ENCODE results near the gene TBC1D22B. TPM values are rescaled to one million over a fixed set of nuclear protein-coding genes. Genes with fewer than 3 reads are reported as not detected.
A peak's percentile ranks its signal among the peaks of the same experiment; 100 is the strongest.
"Not testable (repeated sequence)": the region's sequence is repeated elsewhere in the genome, so short reads cannot be mapped to it uniquely, and the experiment has no call there.

Gene TBC1D22B
- total RNA-seq, 1 donor from 2014 or later, result 8.0 TPM

DNA sequence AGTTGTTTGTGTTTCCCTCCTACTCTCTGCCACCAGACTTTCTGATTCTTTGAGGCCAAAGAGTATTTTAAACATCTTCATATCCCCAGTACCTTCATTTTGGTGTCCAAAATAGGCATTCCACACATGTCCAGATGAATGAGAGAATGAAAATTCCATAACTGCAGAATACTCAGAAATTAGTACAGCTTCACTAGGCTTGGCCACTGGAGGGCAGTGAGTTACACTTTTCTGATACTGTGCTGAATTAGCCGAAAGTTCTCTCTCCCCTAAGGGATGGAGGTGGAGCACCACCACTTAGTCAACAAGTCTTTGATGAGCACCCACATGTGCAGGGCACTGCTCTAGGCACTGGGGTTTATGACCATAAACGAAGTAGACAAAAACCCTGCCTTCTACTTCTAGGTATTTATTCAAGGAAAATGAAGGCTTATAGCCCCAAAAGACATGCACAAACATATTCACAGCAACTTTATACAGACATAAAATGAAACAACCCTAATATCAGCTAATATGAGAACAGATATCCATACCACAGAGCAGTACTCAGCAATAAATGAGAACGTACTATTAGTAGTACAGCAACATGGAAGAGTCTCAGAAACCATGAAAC, 46.4 kb downstream of the TBC1D22B start:
- DNase-seq, result peak; percentile 19

DNA sequence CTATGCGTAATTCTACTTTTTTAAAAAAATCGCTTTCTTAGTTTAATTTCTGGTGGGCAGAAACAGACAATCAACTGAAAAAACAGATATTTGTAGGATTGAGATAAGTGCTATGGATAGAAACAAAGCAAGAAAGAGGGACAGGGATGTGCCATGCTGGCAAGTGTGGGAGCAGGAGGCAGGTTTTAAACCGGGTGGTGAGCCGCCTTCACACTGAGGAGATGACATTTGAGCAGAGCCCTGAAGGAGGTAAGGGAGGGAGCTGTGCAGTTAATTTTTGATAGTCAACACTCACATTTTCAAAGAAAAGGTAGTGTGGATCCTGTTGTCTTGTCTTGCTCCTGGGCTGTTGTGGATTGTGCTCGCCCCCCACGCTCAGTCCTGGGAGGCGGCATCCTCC, 47.2 kb downstream of the TBC1D22B start:
- no peak for DNase-seq

DNA sequence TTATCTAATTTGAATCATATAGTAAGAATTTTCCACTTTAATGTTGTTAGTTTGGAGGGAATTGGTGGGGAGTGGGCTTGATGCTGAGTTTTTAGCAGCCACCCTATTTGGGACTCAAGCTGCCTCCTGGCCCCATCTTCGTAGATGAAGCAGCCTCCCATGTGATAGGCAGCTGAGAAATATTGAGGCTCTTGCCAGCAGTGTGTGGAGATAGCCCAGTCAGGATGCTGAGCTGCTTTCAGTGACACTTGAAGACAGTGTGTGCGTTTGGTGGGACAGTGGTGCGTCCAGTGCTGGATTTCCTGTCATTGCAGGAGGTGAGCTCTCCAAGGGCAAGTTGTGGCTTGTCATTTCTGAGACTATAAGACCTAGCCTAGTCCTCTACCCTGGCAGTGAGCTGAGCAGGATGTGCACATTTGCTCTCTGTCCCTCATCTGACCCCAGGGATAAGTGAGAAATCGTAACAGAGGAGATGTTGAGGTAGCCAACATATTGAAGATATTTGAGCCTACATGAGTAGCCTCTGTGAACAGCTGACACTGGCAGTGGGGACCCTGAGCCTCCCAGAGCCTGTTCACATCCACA, 48.4 kb downstream of the TBC1D22B start:
- DNase-seq, result no peak

DNA sequence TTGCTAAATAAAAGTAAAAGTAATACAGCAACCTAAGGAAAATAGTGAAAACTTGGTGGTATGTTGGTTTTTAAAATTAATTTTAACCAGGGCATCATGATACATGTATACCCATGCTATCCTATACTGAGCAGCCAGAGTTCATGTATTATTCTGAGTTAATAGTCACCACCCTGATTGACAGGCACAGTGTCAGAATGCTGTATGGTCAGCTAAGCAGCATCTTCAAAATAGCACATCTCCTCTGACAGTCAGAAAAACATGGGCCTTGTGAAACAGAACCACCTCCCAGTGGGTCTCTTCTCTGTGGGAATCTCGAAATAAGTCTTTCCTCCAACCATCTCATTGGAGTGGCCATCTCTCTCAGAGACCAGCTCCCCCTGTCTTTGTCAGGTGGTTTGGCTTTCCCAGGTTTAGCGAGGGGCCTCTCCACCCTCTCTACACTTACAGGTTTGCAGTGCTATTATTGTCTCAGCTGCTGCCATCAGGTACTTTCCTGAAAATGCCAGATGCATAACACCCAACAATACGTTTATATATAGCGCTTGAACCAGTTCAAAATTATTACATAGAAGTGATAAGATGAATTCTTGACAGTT, 49.2 kb downstream of the TBC1D22B start:
- DNase-seq, result no peak

DNA sequence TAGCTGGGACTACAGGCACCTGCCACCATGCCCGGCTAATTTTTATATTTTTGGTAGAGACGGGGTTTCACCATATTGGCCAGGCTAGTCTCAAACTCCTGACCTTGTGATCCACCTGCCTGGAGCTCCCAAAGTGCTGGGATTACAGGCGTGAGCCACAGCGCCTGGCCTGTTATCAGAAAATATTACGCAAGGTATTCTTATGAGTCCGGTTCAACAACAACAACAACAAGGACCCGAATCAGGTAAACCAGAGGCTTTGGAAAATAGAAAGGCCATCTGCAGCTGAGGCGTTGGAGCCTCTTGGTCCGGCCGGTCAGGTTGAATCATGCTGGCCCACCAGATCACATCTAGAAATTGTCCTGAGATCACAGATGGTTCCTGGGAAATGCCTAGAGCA, 49.9 kb downstream of the TBC1D22B start:
- not testable (repeated sequence) for DNase-seq

DNA sequence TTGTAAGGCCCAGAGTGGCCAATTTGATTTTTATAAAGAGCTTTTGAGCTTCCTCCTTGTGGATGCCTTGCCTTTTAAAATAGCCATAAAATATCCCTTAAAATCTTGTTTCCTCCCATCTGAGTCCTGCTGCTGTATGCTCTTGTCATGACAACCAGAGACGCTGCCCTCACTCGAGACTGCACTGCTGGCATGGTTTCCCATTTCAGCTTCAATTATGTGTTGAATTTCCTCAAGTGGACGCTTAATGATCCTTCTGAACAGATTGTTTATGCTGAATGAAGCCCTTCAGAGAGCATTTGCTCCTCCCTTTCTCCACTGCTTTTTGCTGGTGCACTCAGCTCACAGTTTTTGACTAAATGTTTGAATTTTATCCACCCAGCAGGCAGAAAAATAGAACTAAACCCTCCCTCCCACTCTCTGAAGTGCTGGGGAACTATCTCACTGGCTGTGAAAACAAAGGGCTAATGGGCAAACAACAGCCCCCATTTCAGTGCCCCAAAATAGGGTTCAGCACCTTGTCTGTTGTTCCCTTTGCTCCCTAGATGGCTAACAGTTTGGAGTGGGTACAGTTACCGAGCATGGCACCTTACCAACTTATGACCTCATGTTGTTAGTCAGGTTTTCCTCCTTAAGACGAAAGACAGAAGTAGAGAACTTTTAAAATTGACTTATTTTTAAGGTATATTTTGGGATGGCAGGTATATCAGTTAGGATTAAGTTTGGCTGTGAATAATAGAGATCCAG, 50.7 kb downstream of the TBC1D22B start:
- no peak for DNase-seq

DNA sequence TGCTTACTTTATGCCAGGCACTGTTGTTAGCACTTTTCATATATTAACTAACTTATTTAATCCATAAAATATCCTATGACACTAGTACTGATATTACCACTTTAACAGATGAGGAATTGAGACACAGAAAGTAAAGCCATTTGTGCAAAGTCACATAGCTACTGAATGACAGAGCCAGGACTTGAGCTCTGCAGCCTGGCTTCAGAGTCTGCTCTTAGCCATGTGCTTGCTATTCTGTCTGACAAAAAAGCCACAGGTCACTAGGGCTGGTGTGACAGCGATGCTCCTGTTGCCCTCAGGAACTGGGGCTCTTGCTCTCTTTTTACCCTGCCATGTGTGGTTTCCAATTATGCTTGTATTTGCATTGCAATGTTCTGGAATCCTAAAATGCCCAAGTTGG, 51.5 kb downstream of the TBC1D22B start:
- DNase-seq, result no peak

DNA sequence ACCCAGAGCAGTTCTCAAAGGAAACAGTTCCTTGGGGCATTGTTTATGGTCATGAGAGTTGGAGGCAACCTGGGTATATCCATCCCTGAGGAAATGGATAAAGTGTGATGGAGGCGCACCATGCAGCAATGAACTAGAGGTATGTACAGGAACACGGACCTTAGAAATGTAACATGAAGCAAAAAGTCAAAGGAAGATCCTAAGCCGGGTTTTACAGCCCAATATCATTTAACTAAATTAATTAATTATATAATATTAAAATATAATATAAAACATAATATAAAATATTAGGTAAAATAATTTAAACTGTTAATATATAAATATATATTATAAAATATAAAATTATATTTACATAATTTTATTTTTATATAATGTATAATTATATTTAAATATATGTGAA, 52.1 kb downstream of the TBC1D22B start:
- DNase-seq, result no peak

DNA sequence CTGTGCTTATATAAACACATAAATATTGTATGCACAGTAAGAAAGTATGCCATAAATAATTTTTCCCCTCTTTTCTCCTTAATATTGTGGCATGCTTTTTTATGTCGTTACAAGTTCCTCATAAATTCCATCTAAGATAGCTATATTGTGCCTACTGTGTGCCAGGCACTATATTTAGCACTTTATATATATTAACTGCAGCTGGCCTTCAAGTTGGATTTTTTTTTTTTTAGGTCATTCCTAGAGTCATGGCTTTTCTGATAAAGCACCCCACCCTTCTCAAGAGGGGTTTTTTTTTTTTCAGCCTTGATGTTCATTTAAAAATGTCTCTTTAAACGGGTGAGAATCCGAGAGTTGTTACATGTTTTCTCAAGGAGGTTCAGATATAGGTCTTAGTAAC, 53.4 kb downstream of the TBC1D22B start:
- no peak for DNase-seq

DNA sequence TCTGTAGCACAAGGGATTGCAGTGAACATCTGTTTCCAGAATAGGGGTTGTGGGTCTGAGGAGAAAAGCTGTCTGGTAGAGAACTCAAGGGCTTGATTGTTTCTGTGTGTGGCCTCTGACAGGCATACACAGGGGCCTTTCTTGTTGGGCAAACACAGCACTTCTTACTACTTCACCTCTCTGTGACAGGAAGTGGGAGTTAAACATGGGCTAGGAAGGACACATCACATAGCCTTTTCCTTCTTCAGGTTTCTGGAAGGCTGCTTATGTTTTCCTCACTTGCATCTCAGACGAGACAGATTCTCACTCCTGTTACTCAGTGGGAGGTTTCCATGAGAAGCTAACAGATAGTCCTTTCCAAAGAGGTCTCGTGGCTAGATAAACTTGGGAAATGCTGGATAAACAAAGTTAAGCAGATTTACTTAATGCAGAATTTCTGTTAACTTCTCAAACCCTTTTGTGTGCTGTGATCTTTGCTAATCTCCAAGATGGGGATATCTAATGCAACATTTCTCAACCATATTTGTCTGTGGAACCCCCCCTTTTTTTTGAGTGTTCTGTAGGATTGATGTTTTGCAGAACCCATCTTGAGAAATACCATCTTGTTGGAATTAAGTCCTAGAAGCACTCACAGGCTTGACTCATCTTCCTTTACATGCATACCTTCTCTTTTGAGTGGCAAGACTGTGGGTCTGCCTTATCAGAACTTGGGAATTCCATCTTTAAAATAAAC, 54.3 kb downstream of the TBC1D22B start:
- no peak for DNase-seq

DNA sequence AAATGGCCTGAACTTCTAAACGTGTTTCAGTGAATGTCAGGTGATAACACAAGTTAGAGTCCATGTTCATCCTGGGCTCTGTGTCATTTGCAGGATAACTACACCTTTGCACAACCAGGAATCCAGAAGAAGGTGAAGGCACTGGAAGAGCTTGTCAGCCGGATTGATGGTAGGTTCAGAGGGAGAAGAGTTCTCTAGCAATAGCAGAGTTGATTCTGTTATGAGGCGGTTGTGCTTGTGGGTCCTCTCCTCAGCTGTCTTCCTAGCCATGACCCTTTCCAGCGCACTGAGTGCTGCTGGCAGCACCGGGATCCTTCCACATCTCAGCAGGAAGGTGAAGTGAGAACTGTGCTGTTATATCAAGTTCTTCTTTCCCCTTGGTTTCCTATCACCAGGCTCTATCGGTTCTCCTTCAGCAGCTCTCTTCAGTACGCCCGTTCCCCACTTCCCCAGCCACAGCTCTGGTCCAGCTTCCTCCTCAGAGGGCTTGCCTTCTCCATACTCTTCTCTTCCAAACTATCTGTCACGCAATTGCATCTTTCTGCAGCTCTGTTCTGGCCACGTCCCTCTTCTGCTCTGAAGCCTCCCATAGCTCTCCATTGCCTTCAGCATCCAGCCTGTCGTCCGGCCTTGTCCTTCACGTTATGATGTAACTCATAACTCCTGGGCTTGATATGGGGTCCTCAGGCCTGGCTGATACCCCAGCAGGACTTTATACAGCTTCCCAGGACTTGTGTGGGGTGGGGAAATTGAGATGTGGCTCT, 56.3 kb downstream of the TBC1D22B start:
- no peak for DNase-seq

DNA sequence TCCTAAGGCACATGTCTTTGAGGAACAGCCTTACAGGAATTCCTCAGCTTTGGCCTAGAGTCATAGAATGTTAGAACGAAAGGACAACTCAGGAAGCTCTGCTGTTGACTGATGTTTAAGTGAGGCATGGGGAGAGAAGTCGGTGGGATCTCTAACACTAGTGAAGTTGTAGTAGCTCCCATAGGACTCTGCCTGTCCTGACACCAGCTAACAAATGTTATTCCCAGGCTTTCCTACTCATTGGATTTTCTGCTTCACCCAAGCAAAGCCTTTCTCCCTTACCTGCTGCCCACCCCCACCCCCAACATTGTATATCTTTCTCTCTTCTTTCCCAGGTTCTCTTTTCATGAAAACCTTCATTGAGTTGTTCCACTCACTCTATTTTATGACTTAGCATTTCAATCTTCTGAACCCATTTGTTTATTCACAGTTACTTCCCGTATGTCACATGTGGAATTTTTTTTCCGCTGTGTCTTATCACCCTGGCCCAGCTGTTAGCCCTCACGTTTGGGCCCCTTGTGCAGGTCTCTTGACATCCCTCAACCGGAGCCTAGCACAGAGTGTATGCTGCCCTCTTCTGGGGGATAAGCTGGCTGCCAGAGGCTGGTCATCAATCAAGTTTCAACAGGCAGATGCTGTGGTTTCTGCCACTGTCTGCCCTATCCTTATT, 57.0 kb downstream of the TBC1D22B start:
- DNase-seq, result no peak

DNA sequence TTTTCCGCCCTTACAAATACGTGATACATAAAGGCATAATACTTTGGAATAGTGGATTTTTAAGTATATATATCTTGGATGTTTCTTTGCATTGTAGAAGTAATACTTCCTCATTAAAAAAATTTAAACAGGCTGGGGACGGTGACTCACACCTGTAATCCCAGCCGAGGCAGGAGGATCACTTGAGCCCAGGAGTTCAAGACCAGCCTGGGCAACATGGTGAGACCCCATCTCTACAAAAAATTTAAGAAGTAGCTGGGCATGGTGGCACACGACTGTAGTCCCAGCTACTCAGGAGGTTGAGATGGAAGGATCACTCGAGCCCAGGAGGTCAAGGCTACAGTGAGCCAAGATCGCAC, 57.6 kb downstream of the TBC1D22B start:
- DNase-seq, result no peak

DNA sequence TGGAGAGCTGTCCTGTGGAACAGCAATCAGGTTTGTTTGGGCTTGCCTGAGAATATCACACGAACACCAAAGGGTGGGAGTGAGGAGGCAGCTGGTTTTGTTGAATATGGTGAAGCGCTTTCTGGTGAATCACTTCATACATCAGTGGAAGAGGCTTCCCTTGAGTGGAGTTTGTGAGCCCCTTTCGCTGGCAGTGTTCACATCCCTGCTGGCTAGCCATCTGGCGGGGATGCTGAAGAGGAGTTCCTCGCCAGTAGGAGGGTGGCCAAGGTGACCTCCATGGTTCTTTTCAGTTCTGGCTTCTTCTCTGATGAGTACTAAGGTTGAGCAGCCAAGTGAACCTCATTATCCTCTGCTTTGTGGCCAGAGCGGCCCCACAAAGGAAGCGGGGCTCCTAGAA, 58.5 kb downstream of the TBC1D22B start:
- peak; percentile 8 for DNase-seq

DNA sequence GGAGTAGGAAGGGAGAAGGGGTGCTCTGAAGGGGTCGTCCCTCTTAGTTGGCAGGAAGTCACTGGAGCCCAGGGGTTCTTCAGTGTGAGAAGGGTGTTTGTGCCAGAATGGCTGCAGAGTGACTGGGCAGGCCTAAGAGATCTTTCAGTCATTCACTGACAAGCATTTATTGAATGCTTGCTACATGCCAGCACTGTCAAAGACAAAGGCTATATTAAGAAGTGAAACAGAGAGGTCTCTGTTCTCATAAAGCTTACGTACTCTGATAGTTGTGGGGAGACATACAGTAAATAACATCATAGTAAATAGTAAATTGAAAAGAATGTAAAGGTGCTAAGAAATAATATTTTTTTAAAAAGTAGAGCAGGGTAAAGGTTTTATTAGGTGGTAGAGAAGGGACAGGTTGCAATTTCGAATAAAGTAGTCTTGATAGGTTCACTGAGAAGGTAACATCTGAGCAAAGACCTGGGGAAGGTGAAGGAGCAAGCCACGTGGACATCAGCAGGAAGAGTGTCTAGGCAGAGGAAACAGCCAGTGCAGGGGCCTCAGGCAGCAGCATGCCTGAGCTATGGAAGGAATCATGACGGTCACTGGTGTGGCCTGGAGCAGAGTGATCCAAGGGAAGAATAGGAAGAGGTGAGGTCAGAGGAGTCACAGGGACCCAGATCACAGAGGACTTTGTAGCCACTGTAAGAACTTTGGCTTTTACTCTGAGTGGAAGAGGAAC, 59.9 kb downstream of the TBC1D22B start:
- no peak for DNase-seq

DNA sequence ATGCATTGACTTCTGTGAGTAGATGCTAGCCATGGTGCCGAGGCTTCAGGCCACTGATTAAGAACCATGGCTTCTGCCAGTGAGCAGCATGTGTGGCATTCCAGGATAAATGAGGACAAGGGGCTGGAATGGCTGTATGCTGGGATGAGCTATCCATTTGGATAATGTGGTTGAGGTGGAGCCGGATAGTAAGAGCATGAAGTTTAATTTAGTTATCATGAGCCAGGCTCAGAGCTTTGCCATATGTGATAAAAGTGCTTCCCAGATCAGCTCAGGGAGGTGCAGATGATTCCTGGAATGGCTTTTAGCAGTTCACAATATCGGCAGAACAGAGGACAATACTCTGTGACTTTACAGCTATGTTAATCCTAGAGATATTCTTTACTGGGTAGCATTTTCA, 61.6 kb downstream of the TBC1D22B start:
- DNase-seq, result no peak

DNA sequence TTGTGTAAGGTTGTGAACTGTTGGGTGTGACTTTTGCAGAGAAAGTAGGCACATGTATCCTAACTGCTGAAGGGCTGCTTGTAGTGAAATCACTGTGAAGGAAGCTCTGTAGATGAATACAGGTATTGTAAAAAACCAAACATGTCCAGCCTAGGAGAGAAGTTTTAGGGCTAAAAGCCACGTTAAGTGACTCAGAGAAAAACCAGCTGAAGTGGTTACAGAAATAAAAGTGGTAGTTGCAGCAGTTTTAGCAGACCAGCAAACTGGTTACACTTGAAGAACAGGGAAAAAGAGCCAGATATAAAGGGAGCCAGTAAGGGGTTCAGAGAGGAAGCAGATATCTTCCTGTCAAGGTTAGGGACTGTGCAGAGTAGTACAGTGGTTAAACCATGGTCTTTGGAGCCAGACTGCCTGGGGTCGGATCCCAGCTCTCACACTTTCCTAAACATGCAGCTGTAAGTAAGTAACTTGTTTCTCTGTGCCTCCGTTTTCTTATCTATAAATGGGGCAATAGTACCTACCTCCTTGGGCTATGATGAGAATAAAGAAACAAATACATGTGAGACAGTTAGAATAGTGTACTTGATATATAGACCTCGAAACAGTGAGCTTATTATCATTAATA, 62.4 kb downstream of the TBC1D22B start:
- DNase-seq, result no peak

DNA sequence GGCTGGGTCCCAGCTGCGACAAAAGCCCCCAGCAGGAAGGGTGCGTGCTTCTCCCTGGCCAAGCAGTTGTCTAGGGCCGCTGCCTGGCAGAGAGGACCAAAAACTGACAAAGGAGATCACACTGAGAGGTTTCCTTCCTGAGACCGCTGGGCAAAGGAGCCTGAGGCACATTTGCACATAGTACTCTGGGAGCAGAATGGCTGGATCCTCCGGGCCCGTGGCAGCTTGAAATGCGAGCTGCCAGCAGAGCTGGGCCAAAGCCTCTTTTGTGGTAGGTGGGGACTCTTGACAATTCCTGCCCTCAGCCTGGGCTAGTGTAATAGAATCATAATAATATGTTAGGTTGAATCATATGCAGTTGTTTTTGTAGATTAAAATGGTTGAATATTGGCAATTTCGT, 63.1 kb downstream of the TBC1D22B start:
- DNase-seq, result no peak

DNA sequence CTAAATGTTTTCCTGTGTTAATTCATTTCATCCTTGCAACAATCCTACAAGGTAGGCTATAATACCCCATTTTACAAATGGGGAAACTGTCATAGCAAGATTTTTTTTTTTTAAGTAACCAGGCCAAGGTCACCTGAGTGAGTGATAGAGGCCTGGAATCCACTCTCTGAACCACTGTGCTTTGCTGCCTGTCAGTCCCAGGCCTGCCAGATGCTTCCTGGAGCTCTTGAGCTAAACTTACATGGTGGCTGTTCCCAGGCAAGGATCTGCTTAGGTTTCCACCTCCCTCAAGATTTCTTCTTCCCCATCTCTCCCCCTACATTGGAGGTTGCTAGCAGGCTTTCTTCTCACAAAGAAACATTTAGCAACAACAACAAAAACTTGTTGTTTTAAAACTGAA, 63.5 kb downstream of the TBC1D22B start:
- no peak for DNase-seq

Measured in occipital lobe (tissue), 2 donors.